Measurements from ENCODE around the gene CUEDC1.

DNA sequence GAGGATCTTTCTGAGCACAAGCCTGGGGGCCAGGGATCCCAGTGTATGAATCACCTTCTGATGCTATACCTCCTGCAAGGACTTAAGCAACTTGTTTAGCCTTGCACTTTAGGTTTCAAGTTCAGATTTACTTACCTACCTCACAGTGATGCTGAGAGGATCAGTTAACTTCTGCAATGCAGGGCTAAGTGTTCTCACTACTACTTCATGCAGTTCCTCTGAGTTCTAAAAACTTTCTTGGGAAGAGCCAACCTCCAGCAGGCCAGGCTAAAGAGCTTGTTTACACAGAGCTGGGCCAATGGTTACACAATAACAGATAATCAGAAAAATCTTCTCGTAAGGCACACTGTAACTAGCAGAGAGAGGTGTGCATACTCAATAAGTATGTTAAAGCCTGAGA is 19.8 kb upstream of the CUEDC1 start:
- TF ChIP-seq POLR2A (IDR thresholded peaks at IDR 0.05; ENCODE audit: low read depth, low read length): no peak
- no peak for TF ChIP-seq POLR2AphosphoS5 (IDR thresholded peaks at IDR 0.05; ENCODE audit: low read depth, low read length)
- TF ChIP-seq TAF1 (IDR thresholded peaks at IDR 0.05; ENCODE audit: borderline replicate concordance, low read depth, low read length): no peak

All from GM12892 (cell line).